Measurements from ENCODE around the gene HSPG2. TPM values are rescaled to one million over a fixed set of nuclear protein-coding genes. Genes with fewer than 3 reads are reported as not detected.

The HSPG2 gene
- total and polyA plus RNA-seq, 2 of the 13 experiments (the other 11 are each of a cell fraction or from before 2014, with no cell fraction given) = 9.1 to 13.1 TPM

DNA sequence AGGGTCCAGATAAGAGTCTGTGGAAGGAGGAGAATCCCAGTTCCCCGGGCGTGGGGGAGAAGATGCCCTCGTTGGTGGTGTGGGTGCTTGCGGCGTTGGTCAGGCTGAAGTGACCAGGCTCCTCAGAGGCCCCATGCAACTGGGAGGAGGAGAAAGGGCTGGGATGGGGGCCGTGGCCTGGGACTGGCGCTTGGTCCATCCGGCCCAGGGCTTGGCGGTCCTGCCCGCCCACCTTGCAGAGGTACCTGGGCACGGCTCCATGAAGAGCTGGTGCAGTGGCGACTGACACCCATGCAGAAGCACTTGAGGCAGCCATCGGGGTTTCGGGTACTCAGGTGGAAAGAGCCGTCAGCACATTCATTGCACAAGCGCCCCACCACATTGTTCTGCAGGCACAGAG lies 60.8 kb downstream of the HSPG2 start (continued):
- TF ChIP-seq, protein P1, sequence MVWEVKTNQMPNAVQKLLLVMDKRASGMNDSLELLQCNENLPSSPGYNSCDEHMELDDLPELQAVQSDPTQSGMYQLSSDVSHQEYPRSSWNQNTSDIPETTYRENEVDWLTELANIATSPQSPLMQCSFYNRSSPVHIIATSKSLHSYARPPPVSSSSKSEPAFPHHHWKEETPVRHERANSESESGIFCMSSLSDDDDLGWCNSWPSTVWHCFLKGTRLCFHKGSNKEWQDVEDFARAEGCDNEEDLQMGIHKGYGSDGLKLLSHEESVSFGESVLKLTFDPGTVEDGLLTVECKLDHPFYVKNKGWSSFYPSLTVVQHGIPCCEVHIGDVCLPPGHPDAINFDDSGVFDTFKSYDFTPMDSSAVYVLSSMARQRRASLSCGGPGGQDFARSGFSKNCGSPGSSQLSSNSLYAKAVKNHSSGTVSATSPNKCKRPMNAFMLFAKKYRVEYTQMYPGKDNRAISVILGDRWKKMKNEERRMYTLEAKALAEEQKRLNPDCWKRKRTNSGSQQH (CRISPR knock-in tag; IDR thresholded peaks at IDR 0.05; ENCODE audit: low read depth) = no peak
- TF ChIP-seq ZSCAN12 (CRISPR knock-in tag; IDR thresholded peaks at IDR 0.05) = no peak
- TF ChIP-seq ZNF432 (CRISPR knock-in tag; IDR thresholded peaks at IDR 0.05; ENCODE audit: borderline replicate concordance) = no peak

DNA sequence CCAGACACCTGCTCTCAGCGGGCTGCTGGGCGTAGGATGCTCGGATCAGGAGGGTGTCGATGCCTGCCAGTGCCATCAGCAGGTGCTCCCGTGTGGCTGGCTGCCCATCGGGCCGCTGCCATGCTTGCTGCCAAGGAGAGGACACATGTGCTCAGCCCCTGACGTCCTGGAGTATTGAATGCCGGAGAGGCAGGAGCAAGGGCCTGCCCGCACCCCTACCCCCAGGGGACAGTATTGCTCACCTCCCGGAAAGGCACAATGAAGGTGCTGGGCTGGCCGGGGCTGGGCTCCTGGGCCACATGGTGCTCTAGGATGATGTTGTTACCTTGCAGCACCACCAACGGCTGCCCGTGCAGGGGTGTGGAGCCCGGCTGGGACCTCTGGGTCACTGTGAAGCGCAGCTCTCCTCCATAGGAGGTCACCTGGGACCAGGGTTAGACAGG lies 61.5 kb downstream of the HSPG2 start:
- FAIRE-seq (no peak), ATAC-seq (no peak), DNase-seq (ENCODE audit: low spot score) (no peak)
- Histone ChIP-seq H3K4me1 (ENCODE audit: insufficient read depth, low read length) (no peaks in the 10 kb centered on the region), H3K9ac (ENCODE audit: insufficient read depth, low read depth, low read length) (no peak overlapping the region), H2AFZ (ENCODE audit: low read length) (no peak overlapping the region), H3K36me3 (replicated peaks in 1 of 2; ENCODE audit: control insufficient read depth in 1 of 2, insufficient read depth in 2 of 2, low read length in 2 of 2) (peaks cover 34 to 49% of the 10 kb centered on the region in 2 experiments), H3K4me2 (ENCODE audit: low read depth, low read length) (no peak overlapping the region), H3K27ac (ENCODE audit: extremely low read length, insufficient read depth, low read length) (no peak overlapping the region), H3K27me3 (ENCODE audit: control insufficient read depth in 1 of 2, insufficient read depth in 2 of 2, low read length in 2 of 2) (no peaks in the 10 kb centered on the region), H3K79me2 (ENCODE audit: insufficient read depth, low read length) (no peaks in the 10 kb centered on the region), H4K20me1 (ENCODE audit: insufficient read depth, low read length) (no peaks in the 10 kb centered on the region), H3K9me3 (ENCODE audit: low read length) (no peaks in the 10 kb centered on the region), H3K4me3 (replicated peaks in 1 of 3; ENCODE audit: insufficient read depth in 1 of 3, low read depth in 2 of 3, low read length in 3 of 3) (no peak overlapping the region)
- ChIA-PET CTCF (ENCODE audit: low intra/inter-chr PET ratio, low total read pairs) (no interaction called here), POLR2A (no interaction called here)
- in situ Hi-C loops (cut with HindIII; ENCODE audit: extremely low pct_ligation_motif_present, low pct_unique_long_range_greater_than_20kb) (no loop called here), intact Hi-C loops (cut with micrococcal nuclease; ENCODE audit: unreplicated experiment) (no loop called here)
- BruUV-seq (replicated peaks) = no TSS peak
- 97% methylated on average over 10 of the region's 16 CpGs for WGBS (ENCODE audit: low lambda C conversion rate)
- TF ChIP-seq YEATS4 (CRISPR knock-in tag; IDR thresholded peaks at IDR 0.05; ENCODE audit: borderline replicate concordance) (no peak), IKZF4 (CRISPR knock-in tag; IDR thresholded peaks at IDR 0.05; ENCODE audit: borderline replicate concordance, low read depth, not compliant biosample characterization) (no peak), ZSCAN20 (CRISPR knock-in tag; IDR thresholded peaks at IDR 0.05; ENCODE audit: borderline replicate concordance) (no peak), IRF2 (CRISPR knock-in tag; IDR thresholded peaks at IDR 0.05) (no peak), HNRNPH1 (optimal IDR thresholded peaks at IDR 0.05; ENCODE audit: low read depth, low read length) (no peak), TBP (CRISPR knock-in tag; IDR thresholded peaks at IDR 0.05) (no peak), REL (CRISPR knock-in tag; conservative IDR thresholded peaks at IDR 0.05) (no peak), GATAD2A (CRISPR knock-in tag; IDR thresholded peaks at IDR 0.05) (no peak)
- TF ChIP-seq, protein P2, sequence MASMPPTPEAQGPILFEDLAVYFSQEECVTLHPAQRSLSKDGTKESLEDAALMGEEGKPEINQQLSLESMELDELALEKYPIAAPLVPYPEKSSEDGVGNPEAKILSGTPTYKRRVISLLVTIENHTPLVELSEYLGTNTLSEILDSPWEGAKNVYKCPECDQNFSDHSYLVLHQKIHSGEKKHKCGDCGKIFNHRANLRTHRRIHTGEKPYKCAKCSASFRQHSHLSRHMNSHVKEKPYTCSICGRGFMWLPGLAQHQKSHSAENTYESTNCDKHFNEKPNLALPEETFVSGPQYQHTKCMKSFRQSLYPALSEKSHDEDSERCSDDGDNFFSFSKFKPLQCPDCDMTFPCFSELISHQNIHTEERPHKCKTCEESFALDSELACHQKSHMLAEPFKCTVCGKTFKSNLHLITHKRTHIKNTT (CRISPR knock-in tag; IDR thresholded peaks at IDR 0.05) = no peak
- TF ChIP-seq, protein P3, sequence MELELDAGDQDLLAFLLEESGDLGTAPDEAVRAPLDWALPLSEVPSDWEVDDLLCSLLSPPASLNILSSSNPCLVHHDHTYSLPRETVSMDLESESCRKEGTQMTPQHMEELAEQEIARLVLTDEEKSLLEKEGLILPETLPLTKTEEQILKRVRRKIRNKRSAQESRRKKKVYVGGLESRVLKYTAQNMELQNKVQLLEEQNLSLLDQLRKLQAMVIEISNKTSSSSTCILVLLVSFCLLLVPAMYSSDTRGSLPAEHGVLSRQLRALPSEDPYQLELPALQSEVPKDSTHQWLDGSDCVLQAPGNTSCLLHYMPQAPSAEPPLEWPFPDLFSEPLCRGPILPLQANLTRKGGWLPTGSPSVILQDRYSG (CRISPR knock-in tag; IDR thresholded peaks at IDR 0.05) = no peak
- TF ChIP-seq, protein P4, sequence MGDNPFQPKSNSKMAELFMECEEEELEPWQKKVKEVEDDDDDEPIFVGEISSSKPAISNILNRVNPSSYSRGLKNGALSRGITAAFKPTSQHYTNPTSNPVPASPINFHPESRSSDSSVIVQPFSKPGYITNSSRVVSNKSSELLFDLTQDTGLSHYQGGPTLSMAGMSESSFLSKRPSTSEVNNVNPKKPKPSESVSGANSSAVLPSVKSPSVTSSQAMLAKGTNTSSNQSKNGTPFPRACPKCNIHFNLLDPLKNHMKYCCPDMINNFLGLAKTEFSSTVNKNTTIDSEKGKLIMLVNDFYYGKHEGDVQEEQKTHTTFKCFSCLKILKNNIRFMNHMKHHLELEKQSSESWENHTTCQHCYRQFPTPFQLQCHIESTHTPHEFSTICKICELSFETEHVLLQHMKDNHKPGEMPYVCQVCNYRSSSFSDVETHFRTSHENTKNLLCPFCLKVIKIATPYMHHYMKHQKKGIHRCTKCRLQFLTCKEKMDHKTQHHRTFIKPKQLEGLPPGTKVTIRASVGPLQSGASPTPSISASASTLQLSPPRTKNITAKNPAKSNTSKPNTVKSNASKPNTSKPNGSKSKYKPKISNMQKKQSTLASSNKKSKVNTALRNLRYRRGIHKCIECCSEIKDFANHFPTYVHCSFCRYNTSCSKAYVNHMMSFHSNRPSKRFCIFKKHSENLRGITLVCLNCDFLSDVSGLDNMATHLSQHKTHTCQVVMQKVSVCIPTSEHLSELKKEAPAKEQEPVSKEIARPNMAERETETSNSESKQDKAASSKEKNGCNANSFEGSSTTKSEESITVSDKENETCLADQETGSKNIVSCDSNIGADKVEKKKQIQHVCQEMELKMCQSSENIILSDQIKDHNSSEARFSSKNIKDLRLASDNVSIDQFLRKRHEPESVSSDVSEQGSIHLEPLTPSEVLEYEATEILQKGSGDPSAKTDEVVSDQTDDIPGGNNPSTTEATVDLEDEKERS (CRISPR knock-in tag; IDR thresholded peaks at IDR 0.05) = no peak
- TF ChIP-seq, protein P5, sequence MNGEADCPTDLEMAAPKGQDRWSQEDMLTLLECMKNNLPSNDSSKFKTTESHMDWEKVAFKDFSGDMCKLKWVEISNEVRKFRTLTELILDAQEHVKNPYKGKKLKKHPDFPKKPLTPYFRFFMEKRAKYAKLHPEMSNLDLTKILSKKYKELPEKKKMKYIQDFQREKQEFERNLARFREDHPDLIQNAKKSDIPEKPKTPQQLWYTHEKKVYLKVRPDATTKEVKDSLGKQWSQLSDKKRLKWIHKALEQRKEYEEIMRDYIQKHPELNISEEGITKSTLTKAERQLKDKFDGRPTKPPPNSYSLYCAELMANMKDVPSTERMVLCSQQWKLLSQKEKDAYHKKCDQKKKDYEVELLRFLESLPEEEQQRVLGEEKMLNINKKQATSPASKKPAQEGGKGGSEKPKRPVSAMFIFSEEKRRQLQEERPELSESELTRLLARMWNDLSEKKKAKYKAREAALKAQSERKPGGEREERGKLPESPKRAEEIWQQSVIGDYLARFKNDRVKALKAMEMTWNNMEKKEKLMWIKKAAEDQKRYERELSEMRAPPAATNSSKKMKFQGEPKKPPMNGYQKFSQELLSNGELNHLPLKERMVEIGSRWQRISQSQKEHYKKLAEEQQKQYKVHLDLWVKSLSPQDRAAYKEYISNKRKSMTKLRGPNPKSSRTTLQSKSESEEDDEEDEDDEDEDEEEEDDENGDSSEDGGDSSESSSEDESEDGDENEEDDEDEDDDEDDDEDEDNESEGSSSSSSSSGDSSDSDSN (CRISPR knock-in tag; IDR thresholded peaks at IDR 0.05) = no peak
